ENCODE data around the gene B3GNT9. TPM values are rescaled to one million over a fixed set of nuclear protein-coding genes. Genes with fewer than 3 reads are reported as not detected.

Gene B3GNT9
- total RNA-seq, 4 donors from 2014 or later, result 2.8 to 5.9 (median 4.6) TPM

DNA sequence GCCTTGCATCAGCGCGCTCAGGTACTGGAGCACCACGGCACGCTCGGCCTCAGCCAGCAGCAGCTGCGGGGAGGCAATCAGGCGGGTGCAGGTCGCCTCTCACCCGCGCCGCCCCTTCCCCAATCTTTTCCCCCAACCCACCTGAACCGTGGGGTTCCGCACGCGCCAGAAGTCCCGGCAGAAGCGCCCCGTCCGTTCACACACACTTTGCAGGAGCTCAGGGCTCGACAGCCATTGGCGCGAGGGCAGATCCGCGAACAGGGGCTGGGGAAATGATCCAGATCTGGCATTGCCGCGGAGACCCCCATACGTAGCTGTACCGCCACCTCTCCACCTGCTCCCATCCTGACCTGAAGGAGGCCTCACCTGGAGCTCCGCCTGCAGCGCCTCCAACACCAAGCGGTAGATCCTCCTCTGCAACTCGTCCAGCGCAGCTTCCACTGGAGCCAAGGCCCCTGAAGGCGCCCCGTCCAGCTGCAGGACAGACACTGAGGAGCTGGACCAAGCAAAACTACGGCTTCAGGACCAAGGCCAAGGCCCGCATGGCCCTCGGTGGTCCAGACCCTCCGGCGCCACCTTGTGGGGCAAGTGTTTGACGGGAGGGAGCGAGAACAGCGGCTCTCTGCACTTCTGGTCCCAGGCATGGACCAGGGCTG, 34.3 kb upstream of the B3GNT9 start:
- TF ChIP-seq, protein P1, sequence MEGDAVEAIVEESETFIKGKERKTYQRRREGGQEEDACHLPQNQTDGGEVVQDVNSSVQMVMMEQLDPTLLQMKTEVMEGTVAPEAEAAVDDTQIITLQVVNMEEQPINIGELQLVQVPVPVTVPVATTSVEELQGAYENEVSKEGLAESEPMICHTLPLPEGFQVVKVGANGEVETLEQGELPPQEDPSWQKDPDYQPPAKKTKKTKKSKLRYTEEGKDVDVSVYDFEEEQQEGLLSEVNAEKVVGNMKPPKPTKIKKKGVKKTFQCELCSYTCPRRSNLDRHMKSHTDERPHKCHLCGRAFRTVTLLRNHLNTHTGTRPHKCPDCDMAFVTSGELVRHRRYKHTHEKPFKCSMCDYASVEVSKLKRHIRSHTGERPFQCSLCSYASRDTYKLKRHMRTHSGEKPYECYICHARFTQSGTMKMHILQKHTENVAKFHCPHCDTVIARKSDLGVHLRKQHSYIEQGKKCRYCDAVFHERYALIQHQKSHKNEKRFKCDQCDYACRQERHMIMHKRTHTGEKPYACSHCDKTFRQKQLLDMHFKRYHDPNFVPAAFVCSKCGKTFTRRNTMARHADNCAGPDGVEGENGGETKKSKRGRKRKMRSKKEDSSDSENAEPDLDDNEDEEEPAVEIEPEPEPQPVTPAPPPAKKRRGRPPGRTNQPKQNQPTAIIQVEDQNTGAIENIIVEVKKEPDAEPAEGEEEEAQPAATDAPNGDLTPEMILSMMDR (IDR thresholded peaks at IDR 0.05; ENCODE audit: low read depth), result no peak

DNA sequence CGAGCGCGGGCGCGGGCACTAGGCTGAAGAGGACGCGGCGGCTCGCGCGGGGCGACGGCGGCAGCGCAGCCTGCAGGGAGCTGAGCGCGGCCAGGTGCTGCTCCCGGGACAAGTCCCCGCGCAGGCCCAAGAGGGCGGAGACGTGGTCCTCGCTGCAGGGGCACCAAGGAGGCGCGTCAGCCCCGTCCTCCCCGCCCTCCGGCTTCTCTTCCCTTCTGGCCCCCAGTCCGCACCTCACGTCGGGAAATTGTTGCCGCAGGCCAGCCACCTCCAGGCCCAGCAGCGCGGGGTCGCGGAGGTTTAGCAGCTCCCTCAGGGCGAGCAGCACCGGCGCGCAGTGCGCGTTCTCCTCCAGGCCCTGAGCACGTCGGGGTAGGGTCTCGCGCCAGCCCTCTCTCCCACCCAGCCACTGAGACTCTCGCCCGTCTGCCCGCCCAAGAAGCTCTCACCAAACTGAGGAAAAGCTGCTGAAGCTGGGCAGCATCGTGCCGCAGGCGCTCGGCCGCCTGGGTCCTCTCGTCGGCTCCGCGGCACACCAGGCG, 33.7 kb upstream of the B3GNT9 start:
- TF ChIP-seq, protein P1 (IDR thresholded peaks at IDR 0.05; ENCODE audit: low read depth), result no peak

DNA sequence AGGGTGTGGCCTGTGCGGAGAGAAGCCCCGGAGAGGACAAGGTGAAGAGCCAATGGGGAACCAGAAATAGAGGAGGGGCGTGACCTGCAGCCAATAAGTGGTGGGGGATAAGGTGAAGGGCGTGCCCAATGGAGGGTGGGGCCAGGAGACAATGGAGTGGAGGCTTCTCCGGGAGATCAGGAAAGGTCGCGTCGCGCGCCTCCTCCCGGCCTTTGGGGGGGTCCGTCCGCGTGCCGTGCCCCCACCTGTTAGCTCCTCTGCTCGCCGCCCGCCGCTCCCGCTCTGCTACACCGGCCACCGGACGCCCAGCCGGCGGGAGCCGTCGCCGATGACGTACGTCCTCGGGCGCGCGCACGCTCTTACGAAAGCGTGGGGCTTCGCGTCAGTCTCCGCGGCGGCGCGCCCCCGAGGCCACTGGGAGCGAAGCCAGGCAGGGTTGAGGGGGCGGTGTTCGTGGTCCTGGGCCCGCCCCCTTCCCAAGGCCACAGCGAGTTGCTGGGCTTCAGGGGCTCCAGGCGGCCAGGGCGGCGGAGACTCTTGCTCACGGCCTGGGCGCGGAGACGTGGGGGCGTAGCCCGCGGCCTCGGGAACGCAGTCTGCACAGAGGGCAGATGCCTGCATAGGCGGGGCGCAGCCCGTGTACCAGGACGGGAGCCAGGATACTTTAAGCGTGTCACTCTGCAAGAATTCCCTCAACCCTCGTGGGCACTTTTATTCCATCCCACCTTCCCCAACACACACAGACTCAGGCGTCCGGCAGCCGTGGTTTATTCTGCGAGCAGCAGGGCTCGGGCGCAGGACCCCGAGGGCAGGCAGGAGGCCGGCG, 33.0 kb upstream of the B3GNT9 start, which contains the start of gene MATCAP1:
Gene MATCAP1 (minus strand): TSS at position 337 of the 826 bp plus-strand sequence. CDS start 3,353 bp downstream, outside the sequence.
- TF ChIP-seq, protein P1 (IDR thresholded peaks at IDR 0.05; ENCODE audit: low read depth), result no peak

DNA sequence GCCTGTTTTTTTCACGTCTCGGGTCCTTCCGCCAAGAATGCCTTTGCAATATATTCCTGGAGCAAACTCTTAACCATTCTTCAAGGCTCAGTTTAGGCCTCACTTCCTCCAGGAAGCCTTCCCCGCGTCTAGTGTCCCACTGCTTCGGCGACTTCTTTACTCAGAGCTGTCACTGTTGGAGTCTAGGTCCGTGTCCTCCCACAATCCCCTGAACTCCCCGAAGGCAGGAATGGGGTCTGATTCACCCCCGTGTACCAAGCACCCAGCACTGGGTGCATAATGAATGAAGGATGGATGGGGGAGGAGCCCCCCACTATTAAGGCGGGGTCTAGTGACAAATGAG, 32.5 kb upstream of the B3GNT9 start:
- TF ChIP-seq, protein P1 (IDR thresholded peaks at IDR 0.05; ENCODE audit: low read depth), result no peak

DNA sequence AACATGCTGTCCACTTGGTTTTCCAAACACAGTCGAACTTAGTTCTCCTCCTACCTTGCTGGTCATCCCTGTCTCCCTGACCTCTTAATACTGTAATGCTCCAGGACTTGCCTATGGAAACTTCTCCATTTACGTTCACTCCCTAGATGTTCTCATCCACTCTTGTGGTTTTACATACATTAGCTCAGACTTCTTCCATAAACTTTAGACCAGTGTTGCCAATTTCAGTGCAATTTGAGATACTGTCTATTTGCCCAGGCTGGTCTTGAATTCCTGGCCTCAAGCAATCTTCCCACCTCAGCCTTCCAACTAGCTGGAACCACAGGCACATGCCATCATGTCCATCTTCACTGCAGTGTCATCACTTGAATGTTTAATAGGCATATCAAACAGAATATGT, 31.5 kb upstream of the B3GNT9 start:
- TF ChIP-seq, protein P1 (IDR thresholded peaks at IDR 0.05; ENCODE audit: low read depth), result no peak

DNA sequence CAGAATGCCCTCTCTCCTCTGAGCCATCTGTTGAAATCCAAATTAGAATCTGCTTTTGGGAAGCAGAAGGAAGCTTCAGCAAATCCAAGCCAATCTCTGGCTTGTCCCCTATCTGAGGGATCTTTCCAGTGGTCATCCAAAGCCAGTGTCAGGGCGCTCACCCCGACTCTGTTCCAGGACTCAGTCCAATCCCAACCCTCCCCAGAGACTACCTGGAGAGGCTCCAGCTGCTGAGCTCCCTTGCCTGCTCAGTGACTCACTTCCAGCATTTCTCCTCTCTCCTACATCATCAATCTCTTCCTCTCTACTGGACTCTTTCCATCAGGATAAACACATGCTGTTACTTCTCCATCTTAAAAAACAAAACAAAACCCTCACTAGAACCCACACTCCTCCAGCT, 30.5 kb upstream of the B3GNT9 start:
- TF ChIP-seq, protein P1 (IDR thresholded peaks at IDR 0.05; ENCODE audit: low read depth), result no peak

DNA sequence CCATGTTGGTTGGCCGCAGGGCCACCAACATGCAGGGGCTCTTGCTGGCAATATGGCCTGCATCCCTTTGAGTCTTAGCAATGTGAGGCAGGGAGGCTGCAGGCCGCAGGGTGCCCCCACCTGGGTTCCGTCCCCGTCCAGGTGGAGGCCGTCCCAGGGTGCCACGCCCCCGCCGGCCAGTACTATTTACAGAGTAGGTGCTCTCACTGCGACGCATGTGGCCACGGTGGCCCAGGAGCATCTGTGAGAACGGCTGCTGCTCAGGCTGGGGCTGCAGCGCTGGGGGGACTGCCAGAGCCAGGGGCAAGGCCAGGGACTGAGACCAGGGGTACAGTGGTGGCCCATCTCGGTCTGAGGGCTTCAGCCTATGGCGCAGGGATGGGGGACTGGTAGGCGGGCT, 29.4 kb upstream of the B3GNT9 start:
- TF ChIP-seq, protein P1 (IDR thresholded peaks at IDR 0.05; ENCODE audit: low read depth), result no peak

Measured in subcutaneous adipose tissue (tissue), 4 donors.